Femur (tissue), 1 donor: ENCODE measurements around the gene FOXN1.

Source experiments
- DNase-seq: peaks from one replicate; pipeline ENCODE4 v3.0.0-alpha.2; 2017

The FOXN1 gene

GRCh38 chr17:28478712-28479615 is 27.2 kb upstream of the FOXN1 start:
- no peak for DNase-seq

DNA sequence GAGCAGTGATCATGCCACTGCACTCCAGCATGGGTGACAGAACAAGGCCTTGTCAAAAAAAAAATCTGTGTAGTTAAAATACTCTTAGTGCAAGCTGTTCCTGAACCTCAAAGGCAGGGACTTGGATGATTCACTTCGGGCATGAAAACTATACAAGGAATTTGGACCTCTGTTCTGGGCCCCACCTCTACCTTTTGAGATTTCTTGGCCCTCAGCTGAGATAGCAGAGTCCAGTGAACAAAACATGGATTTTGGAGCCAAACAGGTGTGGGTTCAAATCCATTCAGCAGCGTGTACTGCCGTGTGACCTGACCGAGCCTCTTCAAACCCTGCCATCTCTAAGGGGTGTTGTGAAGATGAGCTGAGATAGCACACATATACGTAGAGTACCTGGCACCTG is 25.9 kb upstream of the FOXN1 start:
- no peak for DNase-seq

GRCh38 chr17:28480799-28481571 is 25.2 kb upstream of the FOXN1 start:
- DNase-seq = no peak

DNA sequence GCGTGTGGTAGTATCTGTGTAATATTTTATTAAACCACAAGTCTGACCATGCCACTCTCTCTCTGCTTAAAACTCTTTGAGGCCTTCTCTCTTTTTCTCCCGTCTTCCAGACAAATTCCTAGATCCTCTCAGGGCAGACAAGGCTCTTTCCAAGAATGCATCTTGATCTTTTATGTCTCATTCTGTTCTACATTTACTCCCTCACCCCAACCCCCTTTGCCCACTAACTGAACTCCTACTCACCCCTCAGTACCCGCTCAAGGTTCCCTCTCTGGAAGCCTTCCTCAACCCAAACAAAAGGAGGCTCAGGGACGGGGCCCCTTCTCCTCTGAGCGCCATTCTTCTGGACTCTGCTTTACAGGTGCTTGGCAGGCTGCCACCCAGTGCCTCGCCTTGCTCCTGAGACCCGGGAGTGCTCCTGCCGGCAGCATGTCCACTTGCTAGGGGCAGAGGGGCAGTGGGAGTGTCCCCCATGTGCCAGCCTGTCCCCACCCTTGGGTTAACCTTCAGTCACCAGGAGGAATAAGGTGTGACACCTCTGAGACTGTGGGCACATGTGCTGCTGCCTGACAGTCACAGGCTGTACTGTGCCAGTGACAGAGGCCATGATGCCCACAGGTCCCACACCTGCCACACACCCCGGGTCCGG is 23.5 kb upstream of the FOXN1 start:
- no peak for DNase-seq

DNA sequence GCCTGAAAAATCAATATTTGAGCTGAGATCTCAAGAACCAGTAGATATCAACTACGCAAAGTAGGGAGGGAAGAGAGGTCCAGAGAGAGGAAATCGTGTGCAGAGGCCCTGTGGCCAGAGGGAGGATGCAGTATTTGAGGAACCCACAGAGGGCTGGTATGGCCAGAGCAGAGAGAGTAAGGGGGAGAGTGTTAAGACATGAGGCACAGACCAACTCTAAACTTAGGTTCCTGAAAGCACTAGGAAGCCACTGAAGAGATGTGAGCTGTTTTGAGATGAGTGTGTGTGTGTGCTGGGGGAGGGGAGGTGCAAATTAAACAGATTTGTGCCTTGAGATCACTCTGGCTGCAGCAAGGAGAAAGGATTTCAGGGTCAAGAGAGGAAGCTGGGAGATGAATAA is 21.9 kb upstream of the FOXN1 start:
- no peak for DNase-seq

- no peak for DNase-seq
Measured at GRCh38 chr17:28485049-28485448, 21.1 kb upstream of the FOXN1 start.

- no peak for DNase-seq
Measured at GRCh38 chr17:28487881-28488532, 18.1 kb upstream of the FOXN1 start.

DNA sequence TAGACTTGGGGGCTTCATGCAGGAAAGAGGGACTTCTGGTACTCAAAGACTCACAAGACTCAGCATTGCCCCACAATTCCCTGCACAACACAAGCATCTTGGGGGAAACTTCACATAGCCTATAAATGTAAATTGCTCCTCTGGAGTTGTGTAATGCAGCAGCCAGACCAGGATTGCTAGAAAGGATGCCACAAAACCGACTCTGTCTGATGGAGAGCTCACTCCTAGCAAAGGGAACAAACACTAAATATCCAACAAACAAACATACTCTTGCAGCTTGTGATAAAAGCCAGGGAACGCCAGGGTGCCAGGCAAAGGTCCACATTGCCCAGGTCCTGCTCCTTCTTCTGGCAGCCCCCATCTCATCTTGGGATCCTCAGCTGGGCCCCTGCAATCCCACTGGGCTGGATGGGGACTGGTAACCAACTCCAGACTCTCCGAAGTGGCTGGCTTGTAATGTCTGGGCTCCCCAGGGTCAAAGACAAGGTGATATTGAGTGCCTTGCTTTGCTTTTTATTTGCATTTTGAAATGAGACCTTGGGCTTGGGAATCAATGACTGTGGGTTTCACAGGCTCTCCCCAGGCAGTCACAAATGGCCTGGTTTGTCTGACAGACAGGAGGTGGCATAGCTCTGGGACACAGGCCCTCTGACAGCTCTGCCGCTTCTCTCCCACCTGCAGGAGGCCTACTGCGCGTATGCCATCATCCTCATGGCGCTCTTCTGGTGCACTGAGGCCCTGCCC is 17.4 kb upstream of the FOXN1 start:
- no peak for DNase-seq

DNA sequence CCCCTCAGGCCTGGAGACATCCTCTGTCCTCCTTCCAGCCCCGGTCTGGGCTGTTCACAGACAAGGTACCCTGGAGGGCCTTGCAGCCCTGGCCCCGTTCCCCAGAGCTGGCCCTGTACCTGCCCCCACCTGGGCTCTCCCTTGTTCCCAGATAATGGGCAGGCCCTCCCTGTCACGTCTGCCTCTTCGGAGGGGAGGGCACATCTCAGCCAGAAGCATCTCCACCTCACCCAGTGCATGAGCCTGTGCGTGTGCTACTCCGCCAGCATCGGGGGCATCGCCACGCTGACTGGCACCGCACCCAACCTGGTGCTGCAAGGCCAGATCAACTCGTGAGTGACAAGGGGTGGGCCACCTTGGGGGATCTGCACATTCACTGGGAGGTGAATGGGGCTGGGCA is 14.9 kb upstream of the FOXN1 start:
- DNase-seq = no peak

DNA sequence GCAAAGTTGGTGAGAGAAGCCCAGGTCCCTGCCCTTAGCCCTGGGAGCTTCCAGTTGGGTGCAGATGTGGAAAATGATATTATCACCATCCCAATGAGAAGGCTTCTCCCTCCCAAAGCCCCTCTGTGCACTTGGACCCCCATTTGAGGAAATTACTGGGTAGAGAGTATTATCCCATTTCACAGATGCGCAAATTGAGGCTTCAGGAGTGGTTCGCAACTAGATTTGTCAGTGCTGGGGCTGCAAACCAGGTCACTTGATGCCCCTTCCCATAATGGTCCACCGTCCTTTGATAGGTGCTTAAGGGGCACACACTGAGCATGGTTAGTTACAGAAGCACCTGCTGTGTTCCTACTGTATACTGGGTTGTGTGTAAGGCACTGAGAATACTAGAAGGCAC is 14.3 kb upstream of the FOXN1 start:
- DNase-seq = no peak

DNA sequence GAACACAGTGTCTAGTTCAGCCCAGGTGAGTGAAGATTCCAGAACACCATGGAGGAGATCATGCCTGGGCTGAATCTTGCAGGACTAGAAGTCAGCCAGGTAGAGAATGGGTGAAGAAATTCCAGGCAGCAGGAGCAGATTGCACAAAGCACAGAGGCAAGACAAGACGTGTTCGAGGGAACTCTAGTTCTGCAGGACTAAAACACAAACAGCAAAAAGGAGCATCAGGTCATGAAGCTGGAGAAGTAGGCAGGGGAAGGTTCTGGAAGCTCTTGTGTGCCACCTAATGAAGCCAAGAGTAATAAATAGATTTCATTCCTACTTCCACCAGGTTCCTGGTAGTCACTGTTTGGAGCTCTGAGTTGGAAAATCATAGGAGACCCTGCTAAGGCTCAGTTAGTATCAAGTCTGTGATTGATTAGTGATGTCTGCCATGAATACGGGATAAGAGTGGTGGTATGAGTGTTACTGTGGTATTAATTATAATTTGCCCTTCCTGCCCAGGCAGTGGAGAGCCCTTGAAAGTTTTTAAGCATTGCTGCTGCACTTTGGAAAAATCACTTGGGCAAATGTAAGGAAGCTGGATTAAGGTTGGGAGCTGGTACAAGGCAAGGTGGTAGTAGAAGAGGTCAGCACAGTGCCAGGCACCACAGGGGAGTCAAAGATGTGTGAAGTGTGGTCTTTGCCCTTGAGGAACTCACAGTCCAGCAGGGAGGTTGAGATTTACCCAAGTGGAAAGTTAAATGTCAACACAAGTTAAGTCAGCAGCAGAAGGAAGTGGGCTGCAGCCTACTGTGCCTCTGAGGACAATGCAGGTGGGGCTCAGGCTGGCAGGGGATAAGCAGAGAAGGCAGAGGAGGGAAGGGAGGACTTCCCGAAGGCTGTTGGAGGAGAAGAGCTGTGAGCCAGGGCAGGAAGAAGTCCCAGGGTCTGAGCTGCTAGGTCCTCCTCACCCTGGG is 13.5 kb upstream of the FOXN1 start:
- no peak for DNase-seq

DNA sequence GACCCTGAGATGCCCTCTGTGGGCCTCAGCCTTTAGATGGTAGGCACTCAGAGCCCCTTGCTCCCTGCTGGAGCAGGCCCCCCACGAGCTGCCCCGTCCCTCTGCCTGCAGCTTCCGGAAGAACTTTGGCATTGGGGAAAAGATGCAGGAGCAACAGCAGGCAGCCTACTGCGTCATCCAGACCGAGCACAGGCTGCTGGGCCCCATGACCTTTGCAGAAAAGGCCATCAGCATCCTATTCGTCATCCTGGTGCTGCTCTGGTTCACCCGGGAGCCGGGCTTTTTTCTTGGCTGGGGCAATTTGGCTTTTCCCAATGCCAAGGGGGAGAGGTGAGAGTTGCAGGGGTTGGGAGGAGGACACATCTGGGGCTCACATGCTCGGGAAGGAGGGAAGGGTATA is 12.7 kb upstream of the FOXN1 start:
- DNase-seq = no peak

GRCh38 chr17:28494445-28495188 is 11.5 kb upstream of the FOXN1 start:
- DNase-seq = peak; percentile 74

GRCh38 chr17:28495635-28496034 is 10.5 kb upstream of the FOXN1 start:
- DNase-seq = no peak

GRCh38 chr17:28497931-28498330 is 8.2 kb upstream of the FOXN1 start:
- DNase-seq = no peak

DNA sequence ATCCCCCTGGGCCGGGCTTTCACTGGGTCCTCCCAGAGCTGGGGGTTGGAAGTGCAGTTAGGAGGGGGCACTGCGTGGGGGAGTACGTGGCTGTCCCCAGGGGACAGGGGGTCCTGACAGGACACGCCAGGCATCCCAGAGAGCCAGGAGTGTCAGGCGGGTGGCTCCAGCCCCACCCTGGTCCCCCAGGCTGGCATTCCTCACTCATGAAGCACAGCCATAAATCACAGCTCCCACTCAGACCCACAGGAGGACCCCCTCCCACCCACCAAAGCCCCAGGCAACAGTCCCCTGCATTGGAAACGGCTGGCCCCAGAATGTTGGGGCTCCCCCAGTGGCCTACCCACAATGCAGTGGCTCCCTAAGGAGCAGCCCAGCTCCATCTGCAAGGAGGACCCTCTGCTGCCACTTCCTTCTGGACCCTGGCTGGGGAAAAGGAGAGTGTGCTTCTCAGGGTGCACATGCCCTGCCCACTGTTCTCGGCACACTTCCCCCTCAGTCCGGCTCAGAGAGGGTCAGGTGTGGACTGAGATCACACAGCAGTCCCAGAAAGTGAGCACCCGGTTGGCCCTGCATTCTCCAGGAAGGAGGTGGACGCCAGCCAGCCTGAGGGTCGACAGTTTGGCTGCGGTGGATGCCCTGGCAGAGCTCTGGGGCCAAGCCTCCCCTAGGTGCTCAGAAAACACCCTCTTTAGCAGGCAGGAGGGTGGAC is 7.3 kb upstream of the FOXN1 start:
- no peak for DNase-seq

DNA sequence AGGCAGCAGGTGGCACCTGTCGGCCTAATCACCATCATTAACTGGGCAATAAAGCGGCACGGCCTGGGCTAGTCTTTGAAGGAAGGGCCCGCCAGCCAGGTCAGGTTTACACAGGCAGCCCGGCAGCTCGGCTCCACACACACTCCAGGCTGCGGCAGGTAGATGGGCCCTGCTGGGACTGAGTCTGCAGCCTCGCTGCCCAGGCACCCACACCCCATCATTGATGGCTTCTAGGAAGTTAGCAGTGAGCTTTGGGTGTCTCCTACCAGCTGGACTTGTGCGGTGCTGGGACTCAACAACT is 6.8 kb upstream of the FOXN1 start:
- no peak for DNase-seq

DNA sequence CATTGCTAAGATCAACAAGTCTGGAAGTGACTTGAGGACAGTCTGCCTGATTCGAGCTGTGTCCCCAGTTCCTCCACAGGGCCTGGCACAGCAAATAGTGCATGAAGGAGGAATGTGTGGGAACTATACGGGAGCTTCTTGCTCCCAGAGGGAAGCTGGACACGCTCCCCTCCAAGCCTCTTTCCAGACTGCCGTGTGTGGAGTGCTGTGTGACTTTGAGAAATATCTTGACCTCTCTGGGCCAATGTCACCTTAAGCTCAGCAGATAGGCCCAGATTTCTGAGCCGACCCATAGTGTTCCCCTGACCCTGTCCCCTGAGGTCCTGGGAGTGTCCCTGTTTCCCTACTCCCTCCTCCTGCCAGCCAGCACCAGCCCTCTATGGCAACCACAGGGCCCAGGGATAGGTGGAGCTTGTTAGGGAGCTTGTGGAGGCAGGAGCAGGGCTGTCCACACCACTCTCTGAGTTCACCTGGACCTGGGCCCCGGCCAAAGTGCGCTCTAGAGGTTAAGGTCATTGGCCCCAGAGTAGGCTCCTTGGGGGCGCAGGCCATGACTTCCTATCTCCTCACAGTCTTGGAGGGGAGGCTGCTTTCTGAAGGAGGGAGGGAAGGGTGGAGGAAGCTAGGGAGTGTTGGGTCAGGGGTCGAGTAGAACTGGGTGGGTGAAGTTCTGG is 6.3 kb upstream of the FOXN1 start:
- no peak for DNase-seq

- no peak for DNase-seq
Measured at GRCh38 chr17:28500712-28501379, 5.3 kb upstream of the FOXN1 start.
